HG03575 (cell line): ENCODE measurements around the gene CD7.
"Not testable (repeated sequence)": the region's sequence is repeated elsewhere in the genome, so short reads cannot be mapped to it uniquely, and the experiment has no call there.

Experiments
- ATAC-seq: cut with Tn5 transposase; IDR thresholded peaks from one replicate; pipeline ENCODE4 v1.9.1; 2021; ENCODE audit not compliant: unreplicated experiment, insufficient number of reproducible peaks, low FRiP score; ENCODE audit errors: extremely low read depth

Gene CD7

GRCh38 chr17:82317394-82318168 lies at the start of gene CD7:
TSS of gene CD7 (minus strand) at chr17:82317608. CDS start at chr17:82317495, 113 bp downstream.
- ATAC-seq = no peak

- no peak for ATAC-seq
These were observed 49.3 kb upstream of the CD7 start for GRCh38 chr17:82366749-82367148.

- no peak for ATAC-seq
These were observed 48.3 kb upstream of the CD7 start for GRCh38 chr17:82365606-82366295.

GRCh38 chr17:82361885-82362633 lies 44.7 kb upstream of the CD7 start:
- ATAC-seq = no peak

- not testable (repeated sequence) for ATAC-seq
These were observed 42.2 kb upstream of the CD7 start for GRCh38 chr17:82359451-82360074.

GRCh38 chr17:82358465-82359350 lies 41.3 kb upstream of the CD7 start, which contains the start of gene TEX19:
TSS of gene TEX19 (plus strand) at chr17:82359247. CDS start at chr17:82362151, 2,904 bp downstream.
- no peak for ATAC-seq

GRCh38 chr17:82357394-82357793 lies 40.0 kb upstream of the CD7 start:
- ATAC-seq = no peak

- no peak for ATAC-seq
These were observed 39.5 kb upstream of the CD7 start for GRCh38 chr17:82356845-82357355.

GRCh38 chr17:82355770-82356427 lies 38.5 kb upstream of the CD7 start:
- no peak for ATAC-seq

- no peak for ATAC-seq
These were observed 37.4 kb upstream of the CD7 start for GRCh38 chr17:82354804-82355308.

- no peak for ATAC-seq
These were observed 36.1 kb upstream of the CD7 start for GRCh38 chr17:82353484-82353883.

GRCh38 chr17:82351713-82352488 lies 34.5 kb upstream of the CD7 start:
- ATAC-seq = no peak

GRCh38 chr17:82351254-82351712 lies 33.9 kb upstream of the CD7 start:
- ATAC-seq = no peak

GRCh38 chr17:82350182-82351030 lies 33.0 kb upstream of the CD7 start:
- ATAC-seq = no peak

GRCh38 chr17:82349287-82349701 lies 31.9 kb upstream of the CD7 start:
- no peak for ATAC-seq

- no peak for ATAC-seq
These were observed 31.5 kb upstream of the CD7 start for GRCh38 chr17:82348866-82349265.
